NB4 (cell line): ENCODE measurements around the gene PRKRA.
A peak's percentile ranks its signal among the peaks of the same experiment; 100 is the strongest.

ENCODE experiments used
- DNase-seq: peaks from one replicate; pipeline ENCODE4 v3.0.0; 2010; ENCODE audit warnings: low read depth
- H3K4me3 ChIP-seq: one replicate; pipeline ENCODE4 v1.5.1; 2011; ENCODE audit warnings: mild to moderate bottlenecking, low read depth, low read length, moderate library complexity
- MYC ChIP-seq: IDR thresholded peaks from 2 replicates; pipeline ENCODE4 v1.6.1; 2011; ENCODE audit warnings: low read depth, low read length
- POLR2A ChIP-seq: IDR thresholded peaks from 2 replicates; pipeline ENCODE4 v1.6.1; 2011; ENCODE audit warnings: mild to moderate bottlenecking; ENCODE audit not compliant: insufficient read length; ENCODE audit errors: extremely low read depth
- TF ChIP-seq, protein P1 (sequence below): IDR thresholded peaks from 2 replicates; pipeline ENCODE4 v1.6.1; 2011; ENCODE audit warnings: low read depth, low read length
- TF ChIP-seq, protein P2 (sequence below): IDR thresholded peaks from one replicate; pipeline ENCODE4 v1.5.1; 2012; ENCODE audit warnings: low read depth, low read length

PRKRA gene

DNA sequence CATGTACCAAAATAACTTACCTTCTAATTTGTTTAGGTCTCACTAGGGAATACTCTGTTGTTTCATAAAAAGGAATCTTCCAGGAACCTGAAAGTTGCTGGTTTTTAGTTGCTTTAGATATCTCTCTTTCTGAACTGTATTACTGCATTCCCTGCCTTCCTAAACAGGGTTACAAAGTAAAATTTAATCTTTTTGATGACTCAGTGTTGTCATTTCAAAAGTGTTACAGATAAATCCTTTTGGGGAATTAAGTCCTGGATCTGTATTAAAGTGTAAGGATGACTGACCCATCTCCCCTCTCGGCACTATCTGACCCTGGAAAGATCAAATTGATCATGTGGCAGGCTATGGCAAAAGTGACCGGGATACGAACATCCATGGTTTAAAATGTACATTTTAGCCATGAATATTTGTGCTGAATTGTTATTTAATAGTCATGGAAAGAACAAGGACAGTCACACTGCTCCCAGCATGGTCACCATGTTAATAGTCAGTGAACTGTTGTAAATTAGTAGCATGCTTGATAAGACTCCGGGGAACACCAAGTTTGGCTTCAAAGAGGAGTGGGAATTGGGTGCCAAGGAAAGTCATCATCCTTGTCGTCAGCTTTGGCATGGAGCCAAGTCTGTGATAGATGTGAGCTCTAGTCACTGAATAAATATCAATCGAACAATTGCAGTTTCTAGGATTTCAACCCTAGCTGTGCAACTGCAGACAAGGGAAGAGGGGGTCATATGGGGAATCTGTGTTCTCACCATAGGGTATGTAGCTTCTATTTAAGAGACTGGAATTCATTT, 33.5 kb upstream of the PRKRA start:
- TF ChIP-seq, protein P1, sequence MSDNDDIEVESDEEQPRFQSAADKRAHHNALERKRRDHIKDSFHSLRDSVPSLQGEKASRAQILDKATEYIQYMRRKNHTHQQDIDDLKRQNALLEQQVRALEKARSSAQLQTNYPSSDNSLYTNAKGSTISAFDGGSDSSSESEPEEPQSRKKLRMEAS, result no peak
- TF ChIP-seq MYC, result no peak
- TF ChIP-seq, protein P2, sequence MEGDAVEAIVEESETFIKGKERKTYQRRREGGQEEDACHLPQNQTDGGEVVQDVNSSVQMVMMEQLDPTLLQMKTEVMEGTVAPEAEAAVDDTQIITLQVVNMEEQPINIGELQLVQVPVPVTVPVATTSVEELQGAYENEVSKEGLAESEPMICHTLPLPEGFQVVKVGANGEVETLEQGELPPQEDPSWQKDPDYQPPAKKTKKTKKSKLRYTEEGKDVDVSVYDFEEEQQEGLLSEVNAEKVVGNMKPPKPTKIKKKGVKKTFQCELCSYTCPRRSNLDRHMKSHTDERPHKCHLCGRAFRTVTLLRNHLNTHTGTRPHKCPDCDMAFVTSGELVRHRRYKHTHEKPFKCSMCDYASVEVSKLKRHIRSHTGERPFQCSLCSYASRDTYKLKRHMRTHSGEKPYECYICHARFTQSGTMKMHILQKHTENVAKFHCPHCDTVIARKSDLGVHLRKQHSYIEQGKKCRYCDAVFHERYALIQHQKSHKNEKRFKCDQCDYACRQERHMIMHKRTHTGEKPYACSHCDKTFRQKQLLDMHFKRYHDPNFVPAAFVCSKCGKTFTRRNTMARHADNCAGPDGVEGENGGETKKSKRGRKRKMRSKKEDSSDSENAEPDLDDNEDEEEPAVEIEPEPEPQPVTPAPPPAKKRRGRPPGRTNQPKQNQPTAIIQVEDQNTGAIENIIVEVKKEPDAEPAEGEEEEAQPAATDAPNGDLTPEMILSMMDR, result no peak
- TF ChIP-seq POLR2A, result no peak
- DNase-seq, result no peak
- H3K4me3 ChIP-seq, result no peak overlapping the region

DNA sequence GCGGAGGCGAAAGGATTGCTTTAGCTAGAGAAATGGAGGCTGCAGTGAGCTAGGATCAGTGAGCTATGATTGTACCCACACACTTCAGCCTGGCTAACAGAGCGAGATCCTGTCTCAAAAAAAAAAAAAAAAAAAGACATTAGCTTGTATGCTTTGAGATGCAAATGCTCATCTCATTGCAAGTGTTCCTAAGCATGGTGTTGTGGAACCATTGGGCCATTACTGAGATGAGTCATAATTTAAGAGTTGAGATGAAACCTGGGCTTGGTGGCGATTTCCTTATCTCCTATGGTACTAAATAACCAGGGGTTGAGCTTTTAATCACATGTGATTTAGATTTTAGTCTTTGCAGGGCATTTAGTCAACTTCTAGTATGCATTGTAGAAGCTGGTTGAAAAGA, 31.5 kb upstream of the PRKRA start:
- TF ChIP-seq, protein P1, result no peak
- TF ChIP-seq MYC (no peak), POLR2A (no peak)
- TF ChIP-seq, protein P2, result no peak
- peak; percentile 44 for DNase-seq
- peak overlapping the region; percentile 75 for H3K4me3 ChIP-seq

DNA sequence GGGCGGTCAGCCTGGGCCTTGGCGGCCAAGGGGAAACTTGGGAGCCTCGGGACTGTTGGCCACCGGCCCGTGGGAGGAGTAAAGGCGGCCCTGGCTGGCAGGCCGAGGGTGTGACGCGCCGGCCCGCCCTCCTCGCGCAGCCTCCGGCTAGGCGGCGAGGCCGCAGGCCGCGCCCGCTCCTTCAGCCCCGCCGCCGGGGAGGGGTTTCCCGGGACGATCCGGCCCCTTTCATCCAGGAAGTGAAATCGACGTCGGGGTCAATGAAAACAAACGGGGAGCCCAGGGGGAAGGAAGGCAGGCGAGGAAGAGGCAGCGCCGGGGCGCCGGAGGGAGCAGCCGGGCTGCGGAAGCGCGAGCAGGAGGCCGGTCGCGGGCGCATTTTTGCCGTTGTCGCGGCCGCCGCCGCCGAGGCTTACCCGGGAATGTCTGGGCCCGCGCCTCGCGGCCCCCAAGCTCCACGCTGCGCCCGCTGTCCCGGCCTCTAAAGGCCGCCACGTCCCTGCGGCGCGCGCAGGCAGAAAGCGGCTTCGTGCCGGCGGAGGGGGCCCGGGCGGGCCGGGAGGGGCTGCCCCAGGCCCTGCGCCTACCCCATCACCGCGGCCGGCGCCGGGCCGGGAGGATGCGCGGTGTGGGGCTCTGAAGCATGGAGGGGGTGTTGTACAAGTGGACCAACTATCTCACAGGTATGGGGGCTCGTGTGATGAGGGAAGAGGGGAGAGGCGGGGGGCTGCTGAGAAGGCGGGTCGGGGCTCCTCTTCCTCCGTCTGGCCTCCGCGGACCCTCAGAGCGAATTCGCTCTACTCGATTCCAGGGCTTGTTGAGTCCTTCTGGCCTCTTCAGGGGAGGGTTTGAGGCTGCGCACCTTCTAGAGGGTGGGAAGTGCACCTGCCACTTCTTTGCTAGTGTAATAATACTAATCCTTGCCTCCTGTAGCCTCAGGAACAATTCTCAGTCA, 29.5 kb upstream of the PRKRA start, which contains the start of gene PLEKHA3:
Gene PLEKHA3, plus strand, starts transcription at position 231 of the 955 bp plus-strand sequence. Its CDS starts 413 bp downstream, at position 644.
- TF ChIP-seq, protein P2, result no peak
- TF ChIP-seq, protein P1, result peak; percentile 25
- TF ChIP-seq POLR2A (peak; percentile 27), MYC (peak; percentile 50)
- peak within 1 kb of the TSS; percentile 95 for H3K4me3 ChIP-seq
- DNase-seq, result peak; percentile 95

DNA sequence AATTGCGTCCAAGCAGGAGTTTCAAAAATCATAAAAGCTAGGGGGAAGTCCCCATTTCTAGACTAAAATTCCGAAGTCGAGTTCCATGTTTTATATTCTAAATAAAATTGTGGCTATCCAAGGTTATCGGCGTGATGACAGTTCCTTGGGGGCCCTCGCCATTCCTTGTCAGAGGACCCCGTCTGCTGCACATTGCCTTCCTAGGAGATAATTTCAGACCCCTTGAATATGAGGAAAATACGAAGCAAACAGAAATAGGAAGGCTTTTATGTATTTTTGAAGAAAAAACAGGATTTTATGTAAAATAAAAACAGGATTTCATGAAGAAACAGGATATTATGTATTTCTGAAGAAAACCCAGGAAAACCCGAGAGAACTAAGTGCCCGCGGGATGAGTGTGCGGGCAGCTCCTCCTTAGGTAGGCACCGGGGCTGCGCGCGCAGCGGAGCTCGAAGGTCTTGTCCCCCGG, 28.8 kb upstream of the PRKRA start:
- H3K4me3 ChIP-seq, result peak overlapping the region; percentile 75
- TF ChIP-seq, protein P1, result no peak
- no peak for TF ChIP-seq MYC
- TF ChIP-seq, protein P2, result no peak
- TF ChIP-seq POLR2A, result no peak
- no peak for DNase-seq

DNA sequence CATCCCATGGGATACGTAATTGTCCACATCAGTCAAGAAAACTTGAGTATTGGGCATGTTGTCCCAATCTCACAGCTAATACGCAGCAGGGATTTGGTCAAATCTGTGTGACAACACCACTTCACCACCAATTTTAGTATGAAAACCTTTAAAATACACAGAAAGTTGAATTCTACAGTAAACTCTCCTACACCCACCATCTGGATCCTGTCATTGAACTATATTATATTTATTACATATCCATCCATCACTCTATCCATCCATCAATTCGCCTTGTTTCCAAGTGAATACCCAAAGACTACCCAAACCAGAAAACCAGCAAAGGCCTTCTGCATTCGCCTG, 28.3 kb upstream of the PRKRA start:
- H3K4me3 ChIP-seq, result peak overlapping the region; percentile 95
- DNase-seq, result no peak
- TF ChIP-seq, protein P2, result no peak
- TF ChIP-seq, protein P1, result no peak
- TF ChIP-seq MYC (no peak), POLR2A (no peak)
